NCI-H510A treated with DMSO at 0.1 percent for 48 hours (cell line): ENCODE measurements around the gene PPP1R12B.
"Not testable (repeated sequence)": the region's sequence is repeated elsewhere in the genome, so short reads cannot be mapped to it uniquely, and the experiment has no call there.

Source experiments
- DNase-seq: peaks from one replicate; lab custom pipeline; 2025; lab: John Stamatoyannopoulos, UW

PPP1R12B gene

DNA sequence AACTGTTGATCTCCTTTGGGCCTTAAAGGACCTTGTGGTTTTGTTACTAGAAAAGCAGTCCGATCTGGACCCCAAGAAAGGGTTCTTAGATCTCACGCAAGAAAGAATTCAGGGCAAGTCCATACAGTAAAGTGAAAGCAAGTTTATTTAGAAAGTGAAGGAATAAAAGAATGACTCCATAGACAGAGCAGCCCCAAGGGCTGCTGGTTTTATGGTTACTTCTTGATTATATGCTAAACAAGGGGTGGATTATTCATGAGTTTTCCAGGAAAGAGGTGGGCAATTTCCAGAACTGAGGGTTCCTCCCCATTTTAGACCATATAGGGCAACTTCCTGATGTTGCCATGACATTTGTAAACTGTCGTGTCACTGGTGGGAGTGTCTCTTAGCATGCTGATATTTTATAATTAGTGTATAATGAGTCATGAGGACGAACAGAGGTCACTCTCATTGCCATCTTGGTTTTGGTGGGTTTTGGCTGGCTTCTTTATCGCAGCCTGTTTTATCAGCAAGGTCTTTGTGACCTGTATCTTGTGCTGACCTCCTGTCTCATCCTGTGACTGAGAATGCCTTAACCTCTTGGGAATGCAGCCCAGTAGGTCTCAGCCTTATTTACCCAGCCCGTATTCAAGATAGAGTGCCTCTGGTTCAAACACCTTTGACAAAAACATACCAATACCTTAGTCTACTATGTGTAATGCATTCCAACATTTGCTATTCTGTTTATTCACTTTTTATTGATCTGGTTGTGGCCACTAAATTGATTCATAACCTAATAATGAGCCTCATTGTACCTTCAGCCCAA is 183.5 kb downstream of the PPP1R12B start:
- not testable (repeated sequence) for DNase-seq

DNA sequence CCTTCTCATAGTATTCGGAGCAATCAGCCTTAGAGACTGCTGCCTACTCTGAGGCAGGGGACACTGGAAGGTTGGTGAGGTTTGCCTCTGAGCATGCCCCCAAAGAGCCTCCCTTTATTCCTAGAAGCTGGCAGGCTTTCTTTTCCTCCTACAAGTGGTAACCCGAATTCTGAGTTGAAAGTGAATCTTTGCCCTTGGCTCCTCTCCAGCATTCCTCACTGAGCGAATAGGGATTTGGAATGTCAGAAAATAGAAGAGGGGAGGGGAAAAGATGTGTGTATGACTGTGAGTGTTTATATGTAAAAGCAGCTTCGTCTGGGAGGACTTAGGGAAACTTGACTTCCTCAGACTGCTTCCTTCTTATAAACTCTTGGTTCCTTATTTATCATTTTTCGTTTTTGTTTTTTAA is 190.7 kb downstream of the PPP1R12B start:
- DNase-seq: not testable (repeated sequence)

DNA sequence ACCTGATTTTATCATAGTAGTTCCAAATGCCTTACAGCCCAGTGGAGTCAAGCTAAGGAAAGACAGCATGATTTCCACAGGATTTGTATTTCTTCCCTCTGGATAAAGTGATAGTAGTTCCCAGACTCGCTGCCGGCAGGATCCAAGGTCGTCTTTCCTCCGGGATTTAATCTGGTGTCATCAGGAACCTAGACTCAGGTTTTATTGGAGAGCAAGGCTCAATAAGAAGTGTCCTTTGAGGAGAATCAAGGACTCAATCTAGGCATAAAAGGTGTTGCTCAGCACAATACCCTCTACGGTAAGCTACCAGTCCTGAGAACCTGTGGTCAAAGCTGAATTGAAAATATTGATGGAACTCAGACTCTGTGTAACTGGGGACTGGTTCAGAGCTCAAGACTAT is 191.1 kb downstream of the PPP1R12B start:
- DNase-seq: not testable (repeated sequence)

DNA sequence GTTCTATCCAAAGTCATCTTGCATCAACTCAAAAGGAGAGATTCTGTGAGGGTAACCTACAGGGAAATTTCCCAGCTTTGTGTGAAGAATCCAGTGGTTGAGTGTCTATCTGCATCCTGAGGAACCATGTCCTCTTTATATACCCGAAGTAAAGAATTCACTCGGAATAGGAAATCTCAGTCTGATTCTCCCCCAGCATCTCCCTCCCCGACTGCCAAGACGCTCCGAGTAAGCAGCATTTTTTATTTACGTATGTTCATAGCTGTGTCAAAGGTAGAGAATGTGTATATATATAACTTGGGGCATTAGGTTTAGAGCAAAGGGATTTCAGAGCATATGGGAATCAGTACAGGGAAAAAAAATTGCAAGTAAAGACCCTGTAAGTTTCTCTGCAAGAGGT is 191.5 kb downstream of the PPP1R12B start:
- no peak for DNase-seq

DNA sequence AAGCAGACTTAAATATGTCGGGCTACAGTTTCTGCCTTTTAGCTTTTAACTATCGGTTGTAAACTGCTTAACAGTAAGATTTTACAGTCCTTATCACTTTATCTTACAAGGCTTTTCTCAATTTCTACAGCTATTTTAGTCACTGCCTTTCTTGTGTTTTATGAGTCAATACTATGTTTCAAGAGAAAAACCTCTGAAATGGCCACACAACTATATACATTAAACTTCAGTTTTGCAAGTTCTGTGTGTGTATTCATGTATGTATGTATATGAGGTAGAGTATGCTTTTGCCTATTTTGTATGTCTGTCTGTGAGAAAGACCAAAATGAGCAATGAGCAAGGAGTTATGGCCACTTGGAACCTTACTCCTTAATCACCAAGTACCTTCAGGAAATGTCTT is 191.9 kb downstream of the PPP1R12B start:
- DNase-seq: no peak

DNA sequence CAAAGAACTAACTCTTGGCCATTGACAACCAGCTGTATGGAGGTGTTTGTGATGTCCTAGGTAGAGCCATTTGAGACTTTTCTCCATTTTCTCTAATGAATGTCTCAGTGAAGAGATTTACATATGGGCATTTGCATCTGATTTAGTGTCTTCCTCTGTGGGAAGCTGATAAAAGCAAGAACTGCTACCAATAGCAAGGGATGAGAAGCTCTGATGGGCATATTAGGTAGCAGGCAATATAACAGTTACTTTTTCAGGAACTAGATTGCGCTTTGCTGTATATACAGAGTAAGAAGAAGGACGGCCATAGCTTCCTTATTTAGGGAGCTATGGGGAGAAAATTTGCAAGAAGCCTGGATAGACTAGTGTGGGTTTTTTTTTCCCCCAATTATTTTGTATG is 192.4 kb downstream of the PPP1R12B start:
- DNase-seq: not testable (repeated sequence)

DNA sequence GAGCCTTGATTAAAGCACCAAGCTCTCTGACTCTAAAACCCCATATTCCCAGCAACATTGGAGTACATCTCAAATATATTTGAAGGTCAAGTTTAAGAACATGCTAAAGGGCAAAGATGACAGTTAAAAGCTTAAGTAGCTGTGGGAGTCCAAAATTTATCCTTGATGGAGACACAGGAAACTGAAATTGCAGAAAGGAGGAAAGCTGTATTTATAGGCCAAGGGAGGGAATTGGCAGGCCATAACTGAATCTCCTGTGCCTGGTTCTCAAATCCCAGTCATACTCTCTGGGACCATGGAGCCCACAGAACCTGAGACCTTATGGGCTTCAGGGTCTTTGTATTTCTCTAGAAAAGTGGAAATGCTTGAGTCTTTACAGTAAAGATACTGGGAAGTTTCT is 193.9 kb downstream of the PPP1R12B start:
- not testable (repeated sequence) for DNase-seq

DNA sequence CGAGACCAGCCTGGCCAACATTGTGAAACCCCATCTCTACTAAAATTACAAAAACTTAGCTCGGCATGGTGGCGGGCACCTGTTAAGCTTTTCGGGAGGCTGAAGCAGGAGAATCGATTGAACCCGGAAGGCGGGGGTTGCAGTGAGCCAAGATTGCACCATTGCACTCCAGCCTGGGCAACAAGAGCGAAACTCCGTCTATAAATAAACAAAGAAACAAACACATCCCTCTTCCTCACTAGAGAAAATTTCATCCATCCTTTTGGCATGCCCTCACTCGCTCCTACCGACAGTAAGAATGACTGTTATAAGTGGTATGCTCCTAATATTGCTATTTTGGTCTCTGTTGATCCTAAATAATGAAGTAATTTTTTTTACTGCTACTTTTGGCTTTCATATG is 195.0 kb downstream of the PPP1R12B start:
- not testable (repeated sequence) for DNase-seq

DNA sequence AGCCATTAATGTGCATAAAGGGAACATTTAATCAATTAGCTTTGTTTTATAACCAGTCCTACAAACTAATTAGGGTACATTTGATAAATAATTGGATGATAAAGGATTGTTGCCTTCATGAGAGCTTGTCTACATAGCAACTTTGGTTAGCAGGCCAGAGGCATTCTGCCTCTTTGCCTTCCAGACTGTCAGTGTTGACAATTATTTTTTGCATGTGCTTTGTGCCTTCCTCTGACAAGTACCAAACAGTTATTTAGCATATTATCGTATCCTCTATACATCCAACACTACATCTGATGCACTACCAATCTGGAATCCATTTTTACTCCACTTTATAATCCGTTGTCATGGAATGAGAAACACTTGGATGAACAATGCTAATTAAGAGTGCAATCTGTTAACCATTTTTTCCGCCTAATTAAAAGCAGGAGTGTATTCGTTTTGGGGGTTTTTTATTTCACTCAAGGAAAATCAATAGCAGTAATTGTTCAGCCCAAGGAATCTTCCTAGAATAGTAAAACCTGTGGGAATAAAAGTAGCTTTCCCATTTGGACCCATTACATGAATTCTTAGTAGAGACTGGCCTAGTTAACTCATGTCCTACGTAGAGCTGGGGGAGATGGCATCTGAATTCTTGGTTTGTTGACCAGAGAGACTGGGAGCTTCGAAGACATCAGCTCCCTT is 196.4 kb downstream of the PPP1R12B start:
- not testable (repeated sequence) for DNase-seq

DNA sequence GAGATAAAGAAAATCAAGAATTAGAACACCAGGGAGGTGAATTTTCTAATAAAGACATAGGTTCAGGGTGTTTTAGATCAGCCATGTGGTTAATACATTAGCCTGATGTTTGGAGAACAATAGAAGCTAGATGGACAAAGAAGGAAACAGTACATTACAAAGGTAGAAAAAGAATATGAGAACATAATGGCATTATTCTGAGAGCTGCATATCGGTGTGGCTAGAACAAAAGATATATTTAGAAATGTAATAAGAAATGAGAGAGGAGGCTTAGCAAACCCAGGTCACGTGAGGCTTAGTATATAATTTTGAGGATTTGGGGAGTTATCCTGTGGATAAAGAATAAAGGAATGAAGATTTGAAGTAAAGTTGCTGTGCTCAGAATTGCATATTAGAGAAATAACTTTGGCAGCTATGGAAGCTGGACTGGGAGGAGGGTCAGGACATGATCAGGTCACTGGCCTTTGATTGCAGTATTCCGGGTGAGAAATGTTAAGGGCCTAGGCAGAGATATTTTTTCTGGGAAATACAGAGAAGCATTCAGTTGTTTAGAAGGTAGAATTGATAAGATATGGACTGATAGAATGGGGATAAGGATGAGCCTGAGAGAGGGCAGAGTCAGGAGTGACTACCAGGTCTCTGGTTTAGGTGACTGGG is 197.3 kb downstream of the PPP1R12B start:
- DNase-seq: not testable (repeated sequence)

DNA sequence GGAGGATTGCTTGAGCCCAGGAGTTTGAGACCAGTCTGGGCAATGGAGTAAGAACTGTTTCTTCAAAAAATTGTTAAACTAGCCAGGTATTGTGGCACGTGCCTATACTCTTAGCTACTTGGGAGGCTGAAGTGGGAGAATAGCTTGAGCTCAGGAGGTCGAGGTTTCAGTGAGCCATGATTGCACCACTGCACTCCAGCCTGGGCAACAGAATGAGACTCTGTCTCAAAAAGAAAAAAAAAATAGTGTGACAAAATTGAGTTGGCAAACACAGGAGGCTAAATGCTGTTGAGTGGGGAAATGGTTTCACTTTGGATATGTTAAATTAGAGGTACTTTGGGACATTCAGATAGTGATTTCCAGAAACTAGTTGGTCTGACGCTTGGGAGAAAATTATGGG is 197.9 kb downstream of the PPP1R12B start:
- DNase-seq: not testable (repeated sequence)

DNA sequence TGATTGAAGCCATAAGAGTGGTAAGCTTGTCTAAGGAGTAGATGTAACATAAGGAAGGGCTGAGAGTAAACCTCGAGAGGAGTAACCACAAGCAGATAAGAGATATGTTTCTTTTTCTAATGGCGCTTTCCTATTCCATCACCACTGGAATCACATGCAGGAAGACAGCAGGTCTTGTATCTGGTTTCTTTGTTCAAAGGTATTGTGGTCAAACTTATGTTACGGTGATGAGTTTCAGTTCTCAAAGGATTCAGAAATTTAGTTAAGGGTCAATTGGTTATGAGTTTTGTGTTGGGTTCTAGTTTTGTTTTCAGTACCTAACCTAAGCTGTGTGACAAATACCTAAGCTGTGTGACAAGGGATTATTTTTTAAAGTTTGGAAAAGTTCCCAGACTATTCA is 198.3 kb downstream of the PPP1R12B start:
- not testable (repeated sequence) for DNase-seq

DNA sequence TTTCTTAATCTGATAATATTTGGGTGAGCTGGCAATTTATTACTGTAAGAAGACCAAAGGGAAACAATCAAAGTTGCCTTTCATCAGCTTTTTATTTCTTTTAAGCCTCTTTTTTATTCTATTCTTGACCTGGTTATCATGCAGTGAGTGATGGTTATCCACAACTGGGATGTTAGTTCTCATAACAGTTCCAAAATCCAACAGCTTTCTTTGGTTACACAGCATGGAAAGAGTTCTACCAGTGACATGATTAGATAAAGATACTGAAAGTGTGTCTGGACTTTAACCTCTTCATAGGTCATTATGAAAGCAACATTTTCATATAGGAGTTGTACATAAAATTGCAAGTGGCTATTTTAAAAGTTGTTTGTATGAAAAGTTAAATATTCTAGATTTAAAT is 198.7 kb downstream of the PPP1R12B start:
- DNase-seq: no peak

DNA sequence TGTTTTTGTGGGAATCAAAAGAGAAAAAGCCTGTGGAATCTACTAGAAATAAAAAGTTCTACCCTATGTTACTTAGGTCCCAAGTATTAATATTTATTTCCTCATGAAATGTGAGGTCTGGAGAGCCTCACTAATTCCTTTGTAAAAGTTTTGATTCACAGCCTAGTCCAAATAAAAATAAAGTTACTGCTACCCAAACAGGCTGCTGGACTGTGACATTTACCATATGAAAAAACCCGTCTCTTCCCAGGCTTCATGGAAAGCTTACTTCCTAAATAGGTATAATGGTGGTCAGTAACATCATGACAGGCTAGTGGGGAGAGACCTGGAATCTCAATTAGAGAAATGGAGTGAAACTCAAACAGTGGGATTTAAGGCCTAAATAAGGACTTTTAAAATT is 201.6 kb downstream of the PPP1R12B start:
- not testable (repeated sequence) for DNase-seq

DNA sequence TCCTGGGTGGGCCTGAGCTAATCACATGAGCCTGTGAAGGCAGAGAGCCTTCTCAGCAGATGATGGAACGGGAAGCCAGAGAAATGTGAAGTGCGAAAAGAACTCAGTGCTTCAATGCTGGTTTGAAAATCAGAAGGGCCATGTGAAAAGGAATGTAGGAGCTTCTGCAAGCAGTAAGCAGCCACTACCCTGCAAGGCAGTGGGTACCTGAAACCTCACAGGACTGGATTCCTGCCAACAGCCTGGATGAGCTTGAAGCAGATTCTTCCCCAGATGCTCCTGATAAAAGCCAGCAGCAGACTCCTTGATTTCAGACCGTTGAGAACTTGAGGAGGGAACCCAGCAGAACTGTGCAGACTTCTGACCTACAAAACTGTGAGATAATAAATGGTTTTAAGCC is 203.2 kb downstream of the PPP1R12B start:
- DNase-seq: no peak

DNA sequence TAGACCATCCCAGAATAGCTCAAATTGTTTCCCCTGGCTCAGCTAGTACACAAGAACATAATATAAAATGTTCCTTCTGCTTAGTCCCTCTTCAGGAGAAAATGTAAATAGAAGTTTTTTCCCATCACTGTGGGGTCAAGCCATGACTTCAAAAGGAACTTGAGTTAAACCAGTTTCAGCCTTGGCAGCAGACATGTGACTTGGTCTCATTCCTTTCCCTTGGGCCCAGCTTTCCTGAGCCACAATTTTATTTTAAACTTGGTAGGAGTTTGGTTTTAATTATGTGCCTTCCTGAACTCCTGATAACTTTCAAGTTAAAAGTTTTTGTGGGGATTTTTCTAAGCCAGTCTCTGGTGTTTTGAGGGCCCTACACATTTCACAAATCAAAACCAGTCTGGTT is 204.1 kb downstream of the PPP1R12B start:
- DNase-seq: not testable (repeated sequence)

DNA sequence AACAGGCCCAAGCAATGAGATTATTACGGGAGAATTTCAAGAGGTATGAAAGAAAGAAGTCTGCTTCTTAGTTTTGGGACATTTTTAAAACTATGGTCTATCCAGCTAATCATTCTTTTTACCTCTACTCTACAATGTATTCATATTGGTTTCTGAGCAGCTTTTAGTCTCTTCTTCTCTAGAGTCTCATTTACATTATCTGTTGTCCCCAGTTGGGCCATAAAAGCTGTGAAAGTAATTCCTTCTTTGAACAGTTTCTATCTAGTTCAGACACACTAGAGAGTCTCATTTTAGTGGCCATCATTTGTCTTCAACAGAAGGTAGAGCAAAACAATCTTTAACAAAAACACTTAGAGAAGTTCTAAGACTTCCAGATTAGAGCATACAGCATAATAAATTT is 204.6 kb downstream of the PPP1R12B start:
- not testable (repeated sequence) for DNase-seq

DNA sequence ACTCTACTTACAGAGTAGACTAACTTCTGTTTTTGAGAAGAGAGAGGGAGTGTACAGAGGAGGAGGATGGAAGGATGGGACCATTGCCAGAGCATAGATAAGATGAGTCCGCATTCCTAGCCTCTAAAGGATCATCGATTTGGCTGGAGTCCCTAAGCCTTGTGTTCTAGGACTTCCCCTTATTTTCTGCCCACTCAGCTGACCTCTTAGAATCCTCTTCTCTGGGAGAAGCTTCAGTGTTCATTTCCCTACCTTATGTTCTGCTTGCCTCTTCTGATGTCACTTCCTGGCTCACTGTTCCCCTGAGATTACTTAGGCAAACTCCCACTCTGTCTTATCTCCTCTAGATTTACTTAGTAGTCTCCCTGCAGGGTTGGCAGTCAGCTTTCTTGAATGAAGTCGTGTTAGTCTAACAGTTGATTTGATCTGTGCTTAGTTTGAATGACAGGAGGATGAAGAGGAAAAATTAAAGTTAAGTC is 205.1 kb downstream of the PPP1R12B start:
- no peak for DNase-seq

DNA sequence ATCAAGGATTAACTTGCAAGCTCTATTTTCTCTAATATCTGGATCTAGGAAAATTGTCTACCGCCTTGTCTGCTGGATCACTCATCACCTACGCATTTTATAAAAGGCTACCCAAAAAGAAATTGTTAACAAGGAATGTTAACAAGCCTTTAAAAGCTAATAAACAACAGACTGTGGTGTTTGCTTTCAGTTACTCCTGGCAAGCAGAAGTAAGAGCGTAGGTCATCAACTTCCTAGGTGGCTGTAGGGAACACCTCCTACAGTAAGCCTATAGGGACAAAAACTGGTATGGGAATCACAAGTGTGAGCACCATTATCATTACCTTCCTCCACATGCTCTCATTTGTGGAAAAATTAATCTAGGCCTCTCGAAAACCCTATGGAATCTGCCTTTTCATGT is 206.1 kb downstream of the PPP1R12B start:
- not testable (repeated sequence) for DNase-seq

DNA sequence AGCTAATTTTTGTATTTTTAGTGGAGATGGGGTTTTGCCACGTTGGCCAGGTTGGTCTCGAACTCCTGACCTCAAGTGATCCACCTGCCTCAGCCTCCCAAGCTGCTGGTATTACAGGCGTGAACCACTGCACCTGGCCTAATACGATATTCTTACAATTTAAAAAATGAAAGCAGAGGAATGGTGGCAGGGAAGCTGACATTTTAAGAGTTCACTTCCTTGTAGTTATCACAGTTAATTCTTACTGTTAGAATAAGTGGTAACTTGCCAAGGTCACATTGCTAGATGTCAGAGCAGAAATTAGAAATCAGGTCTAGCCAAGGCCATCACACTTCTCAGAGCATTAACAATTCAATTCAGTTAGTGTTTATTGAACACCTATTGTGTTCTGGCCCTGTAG is 207.5 kb downstream of the PPP1R12B start:
- not testable (repeated sequence) for DNase-seq

DNA sequence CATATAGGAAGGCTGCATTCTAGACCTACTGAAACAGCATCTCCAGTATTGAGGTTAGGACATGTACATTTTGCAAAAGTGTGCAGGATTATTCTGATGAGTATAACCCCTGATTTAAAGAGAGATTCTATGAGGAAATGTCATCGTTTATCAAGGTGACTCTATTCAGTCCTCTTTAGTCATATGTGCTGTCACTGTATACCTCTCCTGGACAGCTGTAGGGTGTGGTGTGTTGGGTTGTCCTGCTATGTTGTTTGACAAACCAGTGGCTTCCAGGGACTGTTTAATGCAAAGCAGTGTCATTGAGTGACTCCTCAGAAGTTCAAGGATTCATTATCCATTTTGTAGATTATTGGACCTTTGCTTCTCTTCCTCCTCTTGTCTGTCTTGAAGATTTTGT is 209.2 kb downstream of the PPP1R12B start:
- not testable (repeated sequence) for DNase-seq

DNA sequence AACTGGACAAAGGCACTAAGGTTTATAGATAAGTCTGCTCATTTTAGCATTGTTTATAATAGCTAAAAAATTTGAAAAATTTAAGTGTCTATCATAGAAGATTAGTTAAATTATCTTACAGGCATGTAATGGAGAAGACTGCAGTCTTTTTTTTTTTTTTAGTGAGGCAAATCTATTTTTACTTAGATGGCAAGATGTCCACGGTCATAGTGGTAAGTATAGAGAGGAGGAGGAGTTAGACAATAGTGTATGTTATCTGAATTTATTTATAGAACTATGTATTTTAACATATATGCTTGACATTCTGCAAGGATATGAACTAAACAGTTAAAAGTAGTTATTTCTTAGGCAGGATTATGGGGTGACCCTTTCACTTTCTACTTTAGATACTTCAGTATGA is 212.7 kb downstream of the PPP1R12B start:
- no peak for DNase-seq
